GM23338 (cell line): ENCODE measurements around the gene FBXO9. TPM values are rescaled to one million over a fixed set of nuclear protein-coding genes. Genes with fewer than 3 reads are reported as not detected.

Experiments used
- ATAC-seq: fragments of 200-7000 bp; cut with Tn5 transposase; 3 replicates; pipeline ENCODE4 v1.9.1; 2020
- DNase-seq: peaks from one replicate; pipeline ENCODE4 v3.0.0-alpha.2; 2015; ENCODE audit warnings: low spot score
- H2AFZ ChIP-seq: fragments of 200-600 bp; sonication (generic); 2 replicates; pipeline ENCODE4 v1.8.0; 2016; ENCODE audit warnings: antibody characterized with exemption, mild to moderate bottlenecking, moderate library complexity
- H3F3A ChIP-seq: fragments of 200-600 bp; sonication (generic); replicated peaks from 2 replicates; pipeline ENCODE4 v1.8.0; 2017; ENCODE audit warnings: antibody characterized with exemption, mixed run types, low read depth
- H3K27ac ChIP-seq: fragments of 200-600 bp; sonication (generic); 2 replicates; pipeline ENCODE4 v1.6.1; 2016; ENCODE audit warnings: low read depth
- H3K27me3 ChIP-seq: fragments of 200-600 bp; sonication (generic); 2 replicates; pipeline ENCODE4 v1.8.0; 2016; ENCODE audit warnings: mild to moderate bottlenecking, mixed run types, moderate library complexity; ENCODE audit not compliant: insufficient read depth
- H3K36me3 ChIP-seq: fragments of 200-600 bp; sonication (generic); 2 replicates; pipeline ENCODE4 v1.8.0; 2016; ENCODE audit warnings: mild to moderate bottlenecking; ENCODE audit not compliant: insufficient read depth
- H3K4me1 ChIP-seq: fragments of 200-600 bp; sonication (generic); 2 replicates; pipeline ENCODE4 v1.8.0; 2016; ENCODE audit warnings: mild to moderate bottlenecking, moderate library complexity; ENCODE audit not compliant: insufficient read depth
- H3K4me2 ChIP-seq: fragments of 200-600 bp; sonication (generic); 2 replicates; pipeline ENCODE4 v1.7.1; 2017; ENCODE audit warnings: mixed run types
- H3K4me3 ChIP-seq: fragments of 200-600 bp; sonication (generic); 2 replicates; pipeline ENCODE4 v1.6.1; 2016; ENCODE audit warnings: mixed run types
- H3K79me2 ChIP-seq: fragments of 200-600 bp; sonication (generic); replicated peaks from 2 replicates; pipeline ENCODE4 v1.8.0; 2017; ENCODE audit warnings: mild to moderate bottlenecking; ENCODE audit not compliant: insufficient read depth
- H3K9me2 ChIP-seq: fragments of 200-600 bp; sonication (generic); 2 replicates; pipeline ENCODE4 v1.8.0; 2017; ENCODE audit not compliant: insufficient read depth
- H4K20me1 ChIP-seq: fragments of 200-600 bp; sonication (generic); replicated peaks from 2 replicates; pipeline ENCODE4 v1.8.0; 2017; ENCODE audit warnings: mild to moderate bottlenecking; ENCODE audit not compliant: insufficient read depth
- H3K27ac Mint-ChIP-seq: 2 replicates; pipeline ENCODE4 v1.8.0; 2020; ENCODE audit warnings: inconsistent platforms, mild to moderate bottlenecking, moderate library complexity, mixed read lengths
- H3K27me3 Mint-ChIP-seq: 3 replicates; pipeline ENCODE4 v1.8.0; 2022; ENCODE audit warnings: low read depth, mild to moderate bottlenecking, moderate library complexity, mixed read lengths, inconsistent platforms; ENCODE audit not compliant: insufficient read depth, poor library complexity
- H3K36me3 Mint-ChIP-seq: 3 replicates; pipeline ENCODE4 v1.8.0; 2021; ENCODE audit warnings: low read depth, mild to moderate bottlenecking, inconsistent platforms, moderate library complexity, mixed read lengths
- H3K4me1 Mint-ChIP-seq: 3 replicates; pipeline ENCODE4 v1.8.0; 2020; ENCODE audit warnings: mild to moderate bottlenecking, inconsistent platforms, mixed read lengths
- H3K4me3 Mint-ChIP-seq: 3 replicates; pipeline ENCODE4 v1.8.0; 2021; ENCODE audit warnings: moderate library complexity, mild to moderate bottlenecking, inconsistent platforms, mixed read lengths
- H3K9me3 Mint-ChIP-seq: 3 replicates; pipeline ENCODE4 v1.8.0; 2020; ENCODE audit warnings: moderate library complexity, mild to moderate bottlenecking, inconsistent platforms, mixed read lengths
- EZH2 ChIP-seq: fragments of 200-600 bp; sonication (generic); IDR thresholded peaks from one replicate; pipeline ENCODE4 v1.8.0; 2017; ENCODE audit warnings: antibody characterized with exemption, mild to moderate bottlenecking, low read depth; ENCODE audit not compliant: unreplicated experiment
- EZH2phosphoT487 ChIP-seq: fragments of 200-600 bp; sonication (generic); IDR thresholded peaks from one replicate; pipeline ENCODE4 v1.8.1; 2018; ENCODE audit warnings: antibody characterized with exemption; ENCODE audit not compliant: unreplicated experiment
- NANOG ChIP-seq: IDR thresholded peaks from 2 replicates; pipeline ENCODE4 v1.6.1; 2016; ENCODE audit warnings: antibody characterized with exemption, borderline replicate concordance
- STAT1 ChIP-seq: IDR thresholded peaks from one replicate; pipeline ENCODE4 v1.6.1; 2016; ENCODE audit warnings: antibody characterized with exemption; ENCODE audit not compliant: unreplicated experiment
- ZNF114 ChIP-seq: fragments of 250-450 bp; sonication (Bioruptor Pico); IDR thresholded peaks from 2 replicates; pipeline ENCODE4 v1.5.0; 2020; ENCODE audit warnings: mild to moderate bottlenecking, moderate library complexity
- ZNF331 ChIP-seq: fragments of 250-450 bp; sonication (Bioruptor Pico); IDR thresholded peaks from 2 replicates; pipeline ENCODE4 v1.5.0; 2020; ENCODE audit warnings: low read depth, mild to moderate bottlenecking, moderate library complexity
- polyA plus RNA-seq: library from polyadenylated mRNA; unstranded; fragments of >200 nt; fragmentation: Nextera tagmentation; extraction: Ambion mirVana; gene quantifications from 2 replicates; pipeline ENCODE4 v1.2.1, GENCODE V29; 2016
- total RNA-seq: library from RNA; depleted of rRNA; stranded (reverse); fragments of >200 nt; shearing (Covaris generic); gene quantifications from 2 replicates; pipeline ENCODE4 v1.2.3, GENCODE V29; 2014
- TF ChIP-seq, protein P1 (sequence below): IDR thresholded peaks from one replicate; pipeline ENCODE4 v1.6.1; 2018; ENCODE audit warnings: antibody characterized with exemption; ENCODE audit not compliant: unreplicated experiment
- TF ChIP-seq, protein P2 (sequence below): IDR thresholded peaks from 2 replicates; pipeline ENCODE4 v1.6.1; 2016; ENCODE audit warnings: antibody characterized with exemption
- TF ChIP-seq, protein P3 (sequence below), 2 experiments: fragments of 200-600 bp in 1 of 2; sonication (generic) in 1 of 2; conservative IDR thresholded peaks; 2 replicates each; pipeline versions ENCODE4 v1.5.1 to v1.6.1; 2016 to 2017; ENCODE audit warnings: antibody characterized with exemption in 2 of 2, low read depth in 2 of 2, mild to moderate bottlenecking in 2 of 2, moderate library complexity in 1 of 2

Gene FBXO9
- total and polyA plus RNA-seq, 2 experiments from 2014 or later, result 29.8 to 32.8 TPM

DNA sequence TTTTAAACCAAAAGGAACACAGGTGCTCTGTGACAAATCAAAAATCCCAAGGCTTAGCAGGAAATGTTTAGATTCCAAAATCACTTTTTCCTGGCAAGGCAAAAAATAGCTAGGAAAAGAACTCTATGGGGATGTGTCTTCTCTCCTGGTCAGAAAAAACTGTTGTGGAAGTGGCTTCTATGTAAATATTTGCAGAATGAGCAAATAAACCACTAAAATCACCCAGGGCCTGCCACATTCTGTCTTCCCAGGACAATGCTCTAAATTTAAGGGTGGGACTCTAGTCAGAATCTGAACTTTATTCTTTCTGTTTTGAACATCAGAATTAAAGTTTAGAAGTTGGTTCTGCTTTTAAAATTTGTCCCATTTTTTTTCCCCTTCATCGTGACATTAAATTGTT lies 54.1 kb downstream of the FBXO9 start:
- Histone ChIP-seq H4K20me1 (no peaks in the 10 kb centered on the region), H2AFZ (no peak overlapping the region), H3K27ac (no peak overlapping the region; the same call in 1 of the 2 replicates), H3K36me3 (no peaks in the 10 kb centered on the region), H3K4me3 (no peak overlapping the region), H3K79me2 (no peaks in the 10 kb centered on the region), H3F3A (no peaks in the 10 kb centered on the region), H3K27me3 (no peaks in the 10 kb centered on the region), H3K4me2 (no peak overlapping the region), H3K9me2 (no peaks in the 10 kb centered on the region; the same call in 1 of the 2 replicates), H3K4me1 (peaks cover 19% of the 10 kb centered on the region)
- no peak overlapping the region; the same call in 2 of the 3 replicates for H3K4me3 Mint-ChIP-seq
- no peaks in the 10 kb centered on the region for H3K36me3 Mint-ChIP-seq
- 0 out of 3 replicates have a peak, but pooled peaks cover 6% of the 10 kb centered on the region for H3K9me3 Mint-ChIP-seq
- TF ChIP-seq EZH2 (no peak), ZNF114 (CRISPR knock-in tag) (no peak), NANOG (no peak)
- TF ChIP-seq, protein P1, sequence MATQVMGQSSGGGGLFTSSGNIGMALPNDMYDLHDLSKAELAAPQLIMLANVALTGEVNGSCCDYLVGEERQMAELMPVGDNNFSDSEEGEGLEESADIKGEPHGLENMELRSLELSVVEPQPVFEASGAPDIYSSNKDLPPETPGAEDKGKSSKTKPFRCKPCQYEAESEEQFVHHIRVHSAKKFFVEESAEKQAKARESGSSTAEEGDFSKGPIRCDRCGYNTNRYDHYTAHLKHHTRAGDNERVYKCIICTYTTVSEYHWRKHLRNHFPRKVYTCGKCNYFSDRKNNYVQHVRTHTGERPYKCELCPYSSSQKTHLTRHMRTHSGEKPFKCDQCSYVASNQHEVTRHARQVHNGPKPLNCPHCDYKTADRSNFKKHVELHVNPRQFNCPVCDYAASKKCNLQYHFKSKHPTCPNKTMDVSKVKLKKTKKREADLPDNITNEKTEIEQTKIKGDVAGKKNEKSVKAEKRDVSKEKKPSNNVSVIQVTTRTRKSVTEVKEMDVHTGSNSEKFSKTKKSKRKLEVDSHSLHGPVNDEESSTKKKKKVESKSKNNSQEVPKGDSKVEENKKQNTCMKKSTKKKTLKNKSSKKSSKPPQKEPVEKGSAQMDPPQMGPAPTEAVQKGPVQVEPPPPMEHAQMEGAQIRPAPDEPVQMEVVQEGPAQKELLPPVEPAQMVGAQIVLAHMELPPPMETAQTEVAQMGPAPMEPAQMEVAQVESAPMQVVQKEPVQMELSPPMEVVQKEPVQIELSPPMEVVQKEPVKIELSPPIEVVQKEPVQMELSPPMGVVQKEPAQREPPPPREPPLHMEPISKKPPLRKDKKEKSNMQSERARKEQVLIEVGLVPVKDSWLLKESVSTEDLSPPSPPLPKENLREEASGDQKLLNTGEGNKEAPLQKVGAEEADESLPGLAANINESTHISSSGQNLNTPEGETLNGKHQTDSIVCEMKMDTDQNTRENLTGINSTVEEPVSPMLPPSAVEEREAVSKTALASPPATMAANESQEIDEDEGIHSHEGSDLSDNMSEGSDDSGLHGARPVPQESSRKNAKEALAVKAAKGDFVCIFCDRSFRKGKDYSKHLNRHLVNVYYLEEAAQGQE, result no peak
- TF ChIP-seq, protein P2, sequence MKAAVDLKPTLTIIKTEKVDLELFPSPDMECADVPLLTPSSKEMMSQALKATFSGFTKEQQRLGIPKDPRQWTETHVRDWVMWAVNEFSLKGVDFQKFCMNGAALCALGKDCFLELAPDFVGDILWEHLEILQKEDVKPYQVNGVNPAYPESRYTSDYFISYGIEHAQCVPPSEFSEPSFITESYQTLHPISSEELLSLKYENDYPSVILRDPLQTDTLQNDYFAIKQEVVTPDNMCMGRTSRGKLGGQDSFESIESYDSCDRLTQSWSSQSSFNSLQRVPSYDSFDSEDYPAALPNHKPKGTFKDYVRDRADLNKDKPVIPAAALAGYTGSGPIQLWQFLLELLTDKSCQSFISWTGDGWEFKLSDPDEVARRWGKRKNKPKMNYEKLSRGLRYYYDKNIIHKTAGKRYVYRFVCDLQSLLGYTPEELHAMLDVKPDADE, result no peak
- TF ChIP-seq, protein P3, sequence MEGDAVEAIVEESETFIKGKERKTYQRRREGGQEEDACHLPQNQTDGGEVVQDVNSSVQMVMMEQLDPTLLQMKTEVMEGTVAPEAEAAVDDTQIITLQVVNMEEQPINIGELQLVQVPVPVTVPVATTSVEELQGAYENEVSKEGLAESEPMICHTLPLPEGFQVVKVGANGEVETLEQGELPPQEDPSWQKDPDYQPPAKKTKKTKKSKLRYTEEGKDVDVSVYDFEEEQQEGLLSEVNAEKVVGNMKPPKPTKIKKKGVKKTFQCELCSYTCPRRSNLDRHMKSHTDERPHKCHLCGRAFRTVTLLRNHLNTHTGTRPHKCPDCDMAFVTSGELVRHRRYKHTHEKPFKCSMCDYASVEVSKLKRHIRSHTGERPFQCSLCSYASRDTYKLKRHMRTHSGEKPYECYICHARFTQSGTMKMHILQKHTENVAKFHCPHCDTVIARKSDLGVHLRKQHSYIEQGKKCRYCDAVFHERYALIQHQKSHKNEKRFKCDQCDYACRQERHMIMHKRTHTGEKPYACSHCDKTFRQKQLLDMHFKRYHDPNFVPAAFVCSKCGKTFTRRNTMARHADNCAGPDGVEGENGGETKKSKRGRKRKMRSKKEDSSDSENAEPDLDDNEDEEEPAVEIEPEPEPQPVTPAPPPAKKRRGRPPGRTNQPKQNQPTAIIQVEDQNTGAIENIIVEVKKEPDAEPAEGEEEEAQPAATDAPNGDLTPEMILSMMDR (conservative IDR thresholded peaks at IDR 0.05; ENCODE audit: low read depth in 2 of 2), result no peak
- no peak for DNase-seq
- H3K27ac Mint-ChIP-seq, result no peak overlapping the region
- ATAC-seq, result no peak
- no peaks in the 10 kb centered on the region for H3K27me3 Mint-ChIP-seq
- peaks cover 30% of the 10 kb centered on the region for H3K4me1 Mint-ChIP-seq

DNA sequence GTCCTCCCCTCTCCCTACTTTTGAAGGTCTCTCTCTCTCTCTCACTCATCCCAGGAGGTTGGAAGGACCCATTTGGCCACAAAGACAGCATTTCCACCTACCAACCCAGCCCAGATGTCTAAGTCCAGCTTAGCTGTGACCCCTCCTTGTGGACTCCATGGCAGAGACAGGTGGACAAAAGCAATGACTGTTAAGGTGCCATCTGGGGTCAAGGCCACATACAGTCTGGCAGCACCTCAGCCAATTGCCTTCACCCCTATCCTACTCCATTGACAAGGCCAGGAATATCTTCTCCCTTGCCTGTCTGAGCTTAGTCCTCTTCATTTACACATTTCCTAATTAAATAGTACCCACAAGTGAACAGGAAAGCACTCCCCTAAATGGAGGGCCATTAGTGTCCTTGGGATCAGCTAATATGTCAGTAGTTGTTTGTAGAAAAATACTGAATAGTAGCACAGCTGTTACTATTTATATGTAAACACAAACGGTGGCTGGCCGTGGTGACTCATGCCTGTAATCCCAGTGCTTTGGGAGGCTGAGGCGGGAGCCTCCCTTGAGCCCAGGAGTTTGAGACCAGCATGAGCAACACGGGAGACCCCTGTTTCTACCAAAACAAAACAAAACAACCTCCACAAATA lies 54.7 kb downstream of the FBXO9 start:
- peak overlapping the region; percentile 11; the same call in 1 of the 2 replicates for H3K4me2 ChIP-seq
- H3K4me3 Mint-ChIP-seq, result no peak overlapping the region; the same call in 2 of the 3 replicates
- no peaks in the 10 kb centered on the region for H3K36me3 ChIP-seq
- no peaks in the 10 kb centered on the region for H3K27me3 Mint-ChIP-seq
- H3K27me3 ChIP-seq, result no peaks in the 10 kb centered on the region
- H3K9me3 Mint-ChIP-seq, result 0 out of 3 replicates have a peak, but pooled peaks cover 6% of the 10 kb centered on the region
- H2AFZ ChIP-seq, result no peak overlapping the region
- peaks cover 30% of the 10 kb centered on the region for H3K4me1 Mint-ChIP-seq
- ATAC-seq (peak; percentile 85), DNase-seq (peak; percentile 64)
- H3K27ac Mint-ChIP-seq, result peak overlapping the region; percentile 56
- peaks cover 19% of the 10 kb centered on the region for H3K4me1 ChIP-seq
- no peak overlapping the region for H3K4me3 ChIP-seq
- no peaks in the 10 kb centered on the region for H3K36me3 Mint-ChIP-seq
- H3K9me2 ChIP-seq, result no peaks in the 10 kb centered on the region; the same call in 1 of the 2 replicates
- TF ChIP-seq EZH2phosphoT487 (no peak), NANOG (peak; percentile 32; the same call in 1 of the 2 replicates), ZNF331 (CRISPR knock-in tag) (no peak), STAT1 (no peak)
- no peaks in the 10 kb centered on the region for H3K79me2 ChIP-seq
- no peak overlapping the region; the same call in 1 of the 2 replicates for H3K27ac ChIP-seq
- no peaks in the 10 kb centered on the region for H4K20me1 ChIP-seq
- H3F3A ChIP-seq, result no peaks in the 10 kb centered on the region
